Pancreas (tissue), 10 donors: ENCODE measurements around the gene SERPINA1. TPM values are rescaled to one million over a fixed set of nuclear protein-coding genes. Genes with fewer than 3 reads are reported as not detected.
"Not testable (repeated sequence)": the region's sequence is repeated elsewhere in the genome, so short reads cannot be mapped to it uniquely, and the experiment has no call there.

Experiments used
- ATAC-seq, 4 donors: fragments of 200-7000 bp; cut with Tn5 transposase; one replicate each; pipeline versions ENCODE4 v1.8.0 to v1.9.1; 2020; ENCODE audit warnings: mild to moderate bottlenecking in 4 of 4, moderate library complexity in 4 of 4
- DNase-seq, 6 donors: peaks; one replicate each; pipeline ENCODE4 v3.0.0-alpha.2; 2020
- FAIRE-seq: peaks from 2 replicates; lab custom pipeline; 2012; peaks lifted over from hg19 to GRCh38; lab: Jason Lieb, UNC
- H3K27ac ChIP-seq, 4 donors: fragments of 200-600 bp; sonication (generic); 1 replicate in 3 of 4; 2 replicates in 1 of 4; pipeline versions ENCODE4 v1.5.0 to v1.8.0; 2020
- H3K27me3 ChIP-seq, 4 donors: fragments of 200-600 bp; one replicate each; pipeline ENCODE4 v1.8.0; 2021
- H3K36me3 ChIP-seq, 3 donors: fragments of 200-600 bp; sonication (generic) in 1 of 3; one replicate each; pipeline versions ENCODE4 v1.5.0 to v1.8.0; 2020 to 2021
- H3K4me1 ChIP-seq, 3 donors: fragments of 200-600 bp; one replicate each; pipeline ENCODE4 v1.8.0; 2021
- H3K4me3 ChIP-seq, 4 donors: fragments of 200-600 bp; sonication (generic) in 2 of 4; one replicate each; pipeline versions ENCODE4 v1.5.0 to v1.8.0; 2020 to 2021
- H3K9me3 ChIP-seq, 4 donors: fragments of 200-600 bp; one replicate each; pipeline ENCODE4 v1.8.0; 2021
- WGBS, 2 donors: extraction: QIAGEN DNeasy Blood & Tissue Kit; methylation state at CpG; one replicate each; pipeline ENCODE4 v1.1.7; 2013; 5-methylcytosine and 5-hydroxymethylcytosine counted together
- intact Hi-C, 3 donors: fragments of 100-400 bp; cut with DNase I; formaldehyde crosslinking; loops; one replicate each; pipeline versions ENCODE4 v1.11.1 to v1.14.2; 2022
- polyA plus RNA-seq, 2 donors: library from polyadenylated mRNA; stranded (reverse); fragments of 200-250 nt; gene quantifications; one replicate each; pipeline ENCODE4 v1.2.3, GENCODE V29; 2013
- total RNA-seq, 6 donors: library from RNA; stranded (reverse); fragmentation: NEBNext Ultra II Directional in 4 of 6; extraction: Animal tissue kit (Norgen Biotek cat#: 25700) in 4 of 6; gene quantifications; one replicate each; pipeline versions ENCODE4 v1.2.1 to v1.2.4, GENCODE V29; 2021 to 2023
- TF ChIP-seq, protein P1 (sequence below), 4 donors: fragments of 200-600 bp; sonication (generic) in 3 of 4; IDR thresholded peaks; one replicate each; pipeline versions ENCODE4 v1.5.0 to v1.8.0; 2021; ENCODE audit warnings: antibody characterized with exemption in 4 of 4
- donor health status: healthy with polysubstance abuse.
- donor health status: DM: no; HTN: no; CAD: no; lungs with moderate emphysema.
- donor health status: DM: no; HTN: no; CAD: no.
- donor health status: control.
- donor health status: control.
- donor health status: Bipolar disorder and iron deficiency.
- donor health status: DM: yes; HTN: yes; CAD: no.
- donor health status: DM: no; HTN: no; CAD: no.
- donor health status: DM: no; HTN: no; CAD: no.
- donor health status: DM: yes; HTN: yes; CAD: no.

The SERPINA1 gene
- total and polyA plus RNA-seq, 8 donors, result 45.0 to 328 (median 170) TPM

GRCh38 chr14:94354638-94355185 is 33.7 kb downstream of the SERPINA1 start:
- Histone ChIP-seq H3K4me1 (no peaks in the 10 kb centered on the region), H3K36me3 (no peaks in the 10 kb centered on the region), H3K4me3 (no peak overlapping the region), H3K27ac (no peak overlapping the region), H3K27me3 (no peaks in the 10 kb centered on the region), H3K9me3 (no peaks in the 10 kb centered on the region)
- 91 to 97% methylated on average over 3 of the region's 3 CpGs for WGBS, 2 donors
- FAIRE-seq, result no peak
- DNase-seq, result no peak
- intact Hi-C loops, result no loop called here
- no peak for ATAC-seq
- TF ChIP-seq, protein P1, sequence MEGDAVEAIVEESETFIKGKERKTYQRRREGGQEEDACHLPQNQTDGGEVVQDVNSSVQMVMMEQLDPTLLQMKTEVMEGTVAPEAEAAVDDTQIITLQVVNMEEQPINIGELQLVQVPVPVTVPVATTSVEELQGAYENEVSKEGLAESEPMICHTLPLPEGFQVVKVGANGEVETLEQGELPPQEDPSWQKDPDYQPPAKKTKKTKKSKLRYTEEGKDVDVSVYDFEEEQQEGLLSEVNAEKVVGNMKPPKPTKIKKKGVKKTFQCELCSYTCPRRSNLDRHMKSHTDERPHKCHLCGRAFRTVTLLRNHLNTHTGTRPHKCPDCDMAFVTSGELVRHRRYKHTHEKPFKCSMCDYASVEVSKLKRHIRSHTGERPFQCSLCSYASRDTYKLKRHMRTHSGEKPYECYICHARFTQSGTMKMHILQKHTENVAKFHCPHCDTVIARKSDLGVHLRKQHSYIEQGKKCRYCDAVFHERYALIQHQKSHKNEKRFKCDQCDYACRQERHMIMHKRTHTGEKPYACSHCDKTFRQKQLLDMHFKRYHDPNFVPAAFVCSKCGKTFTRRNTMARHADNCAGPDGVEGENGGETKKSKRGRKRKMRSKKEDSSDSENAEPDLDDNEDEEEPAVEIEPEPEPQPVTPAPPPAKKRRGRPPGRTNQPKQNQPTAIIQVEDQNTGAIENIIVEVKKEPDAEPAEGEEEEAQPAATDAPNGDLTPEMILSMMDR (IDR thresholded peaks at IDR 0.05), result no peak

DNA sequence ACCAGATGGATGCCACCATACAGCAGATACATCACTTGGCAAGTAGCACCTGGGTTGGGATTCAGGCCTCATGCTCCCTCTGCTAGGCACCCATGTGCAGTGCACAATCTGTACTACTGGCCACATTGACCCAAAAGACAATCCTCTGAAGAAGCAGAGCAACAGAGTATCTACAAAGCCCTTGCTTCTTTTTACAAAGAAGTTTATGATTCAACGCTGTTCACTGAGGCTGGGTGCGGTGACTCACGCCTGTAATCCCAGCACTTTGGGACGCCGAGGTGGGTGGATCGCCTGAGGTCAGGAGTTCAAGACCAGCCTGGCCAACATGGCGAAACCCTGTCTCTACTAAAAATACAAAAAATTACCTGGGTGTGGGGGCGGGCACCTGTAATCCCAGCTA is 34.2 kb downstream of the SERPINA1 start:
- H3K36me3 ChIP-seq, FAIRE-seq, intact Hi-C loops: not testable (repeated sequence)

GRCh38 chr14:94349276-94349675 is 39.1 kb downstream of the SERPINA1 start:
- FAIRE-seq, result no peak
- no peak for DNase-seq
- H3K4me1 ChIP-seq, result no peaks in the 10 kb centered on the region
- H3K36me3 ChIP-seq, result no peaks in the 10 kb centered on the region
- H3K9me3 ChIP-seq, result no peaks in the 10 kb centered on the region
- 65 to 67% methylated on average over 7 of the region's 7 CpGs for WGBS, 2 donors
- H3K27me3 ChIP-seq, result no peaks in the 10 kb centered on the region
- TF ChIP-seq, protein P1 (IDR thresholded peaks at IDR 0.05), result no peak
- ATAC-seq, result no peak
- intact Hi-C loops, result no loop called here
- no peak overlapping the region for H3K4me3 ChIP-seq
- H3K27ac ChIP-seq, result no peak overlapping the region

More for the DNA sequence above, 34.2 kb downstream of the SERPINA1 start:
- H3K4me3 ChIP-seq, H3K27me3 ChIP-seq, H3K4me1 ChIP-seq, DNase-seq, H3K27ac ChIP-seq, H3K9me3 ChIP-seq, ATAC-seq: not testable (repeated sequence)
- WGBS, 2 donors, result 76 to 86% methylated on average over 8 of the region's 8 CpGs

DNA sequence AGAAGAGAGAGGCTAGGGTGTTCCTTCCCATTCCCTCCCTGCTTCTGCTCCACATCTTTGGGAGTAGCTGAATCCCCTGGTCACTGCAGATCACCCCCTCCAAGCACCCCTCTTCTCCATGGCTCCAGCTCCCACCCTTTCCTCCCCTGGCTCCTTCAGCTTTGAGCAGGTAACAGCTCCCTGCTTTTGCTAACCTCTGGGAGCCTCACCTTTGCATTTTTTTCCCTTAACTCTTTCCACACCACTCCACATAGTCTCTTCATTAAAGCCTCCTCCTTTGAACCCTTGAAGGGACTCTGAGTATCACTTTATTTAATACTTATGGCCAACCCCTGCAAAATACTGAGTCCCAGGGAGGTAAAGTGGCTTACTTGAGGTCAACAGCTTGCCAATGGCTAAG is 39.6 kb downstream of the SERPINA1 start:
- Histone ChIP-seq H3K27ac (no peak overlapping the region), H3K36me3 (no peaks in the 10 kb centered on the region), H3K4me1 (no peaks in the 10 kb centered on the region), H3K9me3 (no peaks in the 10 kb centered on the region), H3K4me3 (no peak overlapping the region), H3K27me3 (no peaks in the 10 kb centered on the region)
- ATAC-seq, result no peak
- FAIRE-seq, result no peak
- intact Hi-C loops, result no loop called here
- no peak for DNase-seq
- TF ChIP-seq, protein P1 (IDR thresholded peaks at IDR 0.05), result no peak

DNA sequence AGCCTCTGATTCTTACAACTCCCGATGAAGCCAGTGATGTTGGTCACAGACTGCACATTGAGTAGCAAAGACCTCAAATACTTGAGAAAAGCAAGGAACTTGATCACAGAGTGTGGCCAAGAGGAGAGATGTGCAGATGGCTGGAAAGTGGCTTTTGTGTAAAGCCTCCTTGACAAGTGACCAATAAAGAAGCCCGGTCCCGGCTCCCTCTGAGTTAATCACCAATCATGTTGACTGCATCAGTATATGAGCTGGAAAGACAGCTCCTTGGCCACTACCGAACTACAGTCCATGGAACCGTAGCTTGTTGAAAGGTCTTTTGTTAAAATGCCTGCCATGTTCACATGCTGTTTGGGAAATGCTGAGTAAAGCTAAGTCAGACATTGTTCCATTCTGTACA is 41.6 kb downstream of the SERPINA1 start:
- Histone ChIP-seq H3K9me3 (no peaks in the 10 kb centered on the region), H3K27ac (peak overlapping the region in 1 of 4 donors; percentile 5), H3K4me3 (no peak overlapping the region), H3K4me1 (no peaks in the 10 kb centered on the region), H3K27me3 (no peaks in the 10 kb centered on the region), H3K36me3 (no peaks in the 10 kb centered on the region)
- TF ChIP-seq, protein P1 (IDR thresholded peaks at IDR 0.05), result no peak
- ATAC-seq (no peak), FAIRE-seq (no peak), DNase-seq (no peak)
- 51 to 63% methylated on average over 5 of the region's 5 CpGs for WGBS, 2 donors
- intact Hi-C loops, result no loop called here

DNA sequence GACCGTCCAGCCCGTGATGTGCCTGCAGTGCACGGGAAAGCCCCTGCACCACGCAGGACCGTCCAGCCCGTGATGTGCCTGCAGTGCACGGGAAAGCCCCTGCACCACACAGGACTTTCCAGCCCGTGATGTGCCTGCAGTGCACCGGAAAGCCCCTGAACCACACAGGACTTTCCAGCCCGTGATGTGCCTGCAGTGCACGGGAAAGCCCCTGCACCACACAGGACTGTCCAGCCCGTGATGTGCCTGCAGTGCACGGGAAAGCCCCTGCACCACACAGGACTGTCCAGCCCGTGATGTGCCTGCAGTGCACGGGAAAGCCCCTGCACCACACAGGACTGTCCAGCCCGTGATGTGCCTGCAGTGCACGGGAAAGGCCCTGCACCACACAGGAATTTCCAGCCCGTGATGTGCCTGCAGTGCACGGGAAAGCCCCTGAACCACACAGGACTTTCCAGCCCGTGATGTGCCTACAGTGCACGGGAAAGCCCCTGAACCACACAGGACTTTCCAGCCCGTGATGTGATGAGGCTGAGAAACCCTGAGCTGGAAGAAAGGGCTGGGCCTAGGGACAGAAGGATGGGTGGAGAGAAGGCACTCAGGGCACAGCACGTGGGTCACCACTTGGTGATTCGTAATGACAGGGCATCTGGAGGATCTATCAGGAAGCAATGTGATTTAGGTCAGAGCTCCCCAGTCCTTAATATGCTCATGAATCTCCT is 42.2 kb downstream of the SERPINA1 start:
- ATAC-seq, H3K27me3 ChIP-seq, H3K4me3 ChIP-seq, FAIRE-seq, intact Hi-C loops, H3K36me3 ChIP-seq, DNase-seq, H3K9me3 ChIP-seq, H3K4me1 ChIP-seq: not testable (repeated sequence)
- peak overlapping the region in 1 of 4 donors; percentile 5 for H3K27ac ChIP-seq
- 38 to 56% methylated on average over 21 to 24 of the region's 24 CpGs for WGBS, 2 donors
